Peyer's patch (tissue), 4 donors: Measurements from ENCODE around the gene NME9.

Source experiments
- CTCF ChIP-seq, 6 experiments: fragments of 450-650 bp in 4 of 6; fragments of 200-600 bp in 2 of 6; sonication (generic) in 1 of 6; IDR thresholded peaks; one replicate each; pipeline ENCODE4 v1.5.1; 2017 to 2019; ENCODE audit warnings: antibody characterized with exemption in 6 of 6, mild to moderate bottlenecking in 3 of 6, moderate library complexity in 1 of 6
- POLR2A ChIP-seq, 2 donors: fragments of 450-650 bp; IDR thresholded peaks; one replicate each; pipeline ENCODE4 v1.5.1; 2017; ENCODE audit warnings: antibody characterized with exemption in 2 of 2, mild to moderate bottlenecking in 2 of 2, moderate library complexity in 2 of 2

- no peak for TF ChIP-seq CTCF (IDR thresholded peaks at IDR 0.05)
- TF ChIP-seq POLR2A (IDR thresholded peaks at IDR 0.05), result no peak
Observed at GRCh38 chr3:138378990-138379389, 49.3 kb upstream of the NME9 start.
